ENCODE measurements around the gene ZFYVE26.

GRCh38 chr14:67704484-67705089, 111.8 kb downstream of the ZFYVE26 start:
- no peak for TF ChIP-seq EZH2 (IDR thresholded peaks at IDR 0.05; ENCODE audit: borderline replicate concordance, low read depth, low read length, poor library complexity, severe bottlenecking)
- TF ChIP-seq, protein P1, sequence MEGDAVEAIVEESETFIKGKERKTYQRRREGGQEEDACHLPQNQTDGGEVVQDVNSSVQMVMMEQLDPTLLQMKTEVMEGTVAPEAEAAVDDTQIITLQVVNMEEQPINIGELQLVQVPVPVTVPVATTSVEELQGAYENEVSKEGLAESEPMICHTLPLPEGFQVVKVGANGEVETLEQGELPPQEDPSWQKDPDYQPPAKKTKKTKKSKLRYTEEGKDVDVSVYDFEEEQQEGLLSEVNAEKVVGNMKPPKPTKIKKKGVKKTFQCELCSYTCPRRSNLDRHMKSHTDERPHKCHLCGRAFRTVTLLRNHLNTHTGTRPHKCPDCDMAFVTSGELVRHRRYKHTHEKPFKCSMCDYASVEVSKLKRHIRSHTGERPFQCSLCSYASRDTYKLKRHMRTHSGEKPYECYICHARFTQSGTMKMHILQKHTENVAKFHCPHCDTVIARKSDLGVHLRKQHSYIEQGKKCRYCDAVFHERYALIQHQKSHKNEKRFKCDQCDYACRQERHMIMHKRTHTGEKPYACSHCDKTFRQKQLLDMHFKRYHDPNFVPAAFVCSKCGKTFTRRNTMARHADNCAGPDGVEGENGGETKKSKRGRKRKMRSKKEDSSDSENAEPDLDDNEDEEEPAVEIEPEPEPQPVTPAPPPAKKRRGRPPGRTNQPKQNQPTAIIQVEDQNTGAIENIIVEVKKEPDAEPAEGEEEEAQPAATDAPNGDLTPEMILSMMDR (conservative IDR thresholded peaks at IDR 0.05; ENCODE audit: low read depth, low read length), result peak; percentile 81

Data from A673 (cell line).